Measurements from ENCODE around the gene MCM7.

MCM7 gene

GRCh38 chr7:100065452-100066186, 35.6 kb downstream of the MCM7 start:
- DNase-seq, result no peak

- DNase-seq, result no peak
These were observed 37.0 kb downstream of the MCM7 start for GRCh38 chr7:100064162-100064561.

- no peak for DNase-seq
These were observed 37.8 kb downstream of the MCM7 start for GRCh38 chr7:100063376-100063775.

GRCh38 chr7:100061518-100062193, 39.5 kb downstream of the MCM7 start:
- no peak for DNase-seq

GRCh38 chr7:100059251-100059739, 41.9 kb downstream of the MCM7 start:
- no peak for DNase-seq

- no peak for DNase-seq
These were observed 44.2 kb downstream of the MCM7 start for GRCh38 chr7:100057006-100057405.

- DNase-seq, result no peak
These were observed 48.0 kb downstream of the MCM7 start for GRCh38 chr7:100053215-100053614.

GRCh38 chr7:100051611-100052010, 49.6 kb downstream of the MCM7 start:
- no peak for DNase-seq

- peak; percentile 64 for DNase-seq
These were observed 51.5 kb downstream of the MCM7 start, which contains the start of gene ZSCAN21 for GRCh38 chr7:100049441-100050291. Gene ZSCAN21, plus strand, starts transcription at chr7:100049774. Its CDS starts 7,233 bp downstream, at chr7:100057007.

- DNase-seq, result no peak
These were observed 52.5 kb downstream of the MCM7 start for GRCh38 chr7:100048680-100049079.

- no peak for DNase-seq
These were observed 56.5 kb downstream of the MCM7 start for GRCh38 chr7:100044718-100045117.
